HepG2 (cell line): Measurements from ENCODE around the gene RRP9. TPM values are rescaled to one million over a fixed set of nuclear protein-coding genes. Genes with fewer than 3 reads are reported as not detected.

Source experiments
- ARID2 ChIP-seq: sonication (generic); formaldehyde crosslinking; IDR thresholded peaks from 2 replicates; pipeline ENCODE4 v1.8.1; 2022; ENCODE audit warnings: mild to moderate bottlenecking, missing genetic modification reagents, borderline replicate concordance
- CENPT ChIP-seq: sonication (generic); formaldehyde crosslinking; IDR thresholded peaks from 2 replicates; pipeline ENCODE4 v1.8.0; 2022; ENCODE audit warnings: low read depth, mild to moderate bottlenecking, moderate library complexity, missing genetic modification reagents
- CREB1 ChIP-seq, 2 experiments: fragments of 450-650 bp in 1 of 2; IDR thresholded peaks; 2 replicates each; pipeline ENCODE4 v1.6.1; 2016 to 2017; ENCODE audit warnings: control low read depth in 1 of 2, mild to moderate bottlenecking in 1 of 2, missing compliant biosample characterization in 1 of 2, missing genetic modification characterization in 1 of 2
- EEA1 ChIP-seq: sonication (generic); formaldehyde crosslinking; IDR thresholded peaks from 2 replicates; pipeline ENCODE4 v1.5.1; 2020; ENCODE audit warnings: mild to moderate bottlenecking, missing genetic modification reagents, borderline replicate concordance
- EHMT2 ChIP-seq: fragments of 200-600 bp; sonication (generic); IDR thresholded peaks from 2 replicates; pipeline ENCODE4 v1.7.0; 2017; ENCODE audit warnings: antibody characterized with exemption, low read depth, low read length, borderline replicate concordance
- FUBP1 ChIP-seq: sonication (generic); formaldehyde crosslinking; IDR thresholded peaks from 2 replicates; pipeline ENCODE4 v1.5.1; 2020; ENCODE audit warnings: missing genetic modification reagents, mild to moderate bottlenecking, borderline replicate concordance
- HDAC6 ChIP-seq: fragments of 200-600 bp; sonication (generic); IDR thresholded peaks from 2 replicates; pipeline ENCODE4 v1.7.0; 2017; ENCODE audit warnings: mild to moderate bottlenecking, antibody characterized with exemption, low read length, low read depth
- KAT2B ChIP-seq: fragments of 150-350 bp; IDR thresholded peaks from 2 replicates; pipeline ENCODE4 v1.6.1; 2014; ENCODE audit warnings: low read depth, low read length, borderline replicate concordance
- KAT8 ChIP-seq: IDR thresholded peaks from 2 replicates; pipeline ENCODE4 v1.6.1; 2016; ENCODE audit warnings: missing genetic modification reagents, missing compliant biosample characterization
- MAX ChIP-seq: IDR thresholded peaks from 2 replicates; pipeline ENCODE4 v1.6.1; 2012; ENCODE audit warnings: inconsistent platforms
- MIXL1 ChIP-seq: IDR thresholded peaks from 2 replicates; pipeline ENCODE4 v1.6.1; 2016
- POLR2AphosphoS2 ChIP-seq: IDR thresholded peaks from 2 replicates; pipeline ENCODE4 v1.6.1; 2011; ENCODE audit warnings: low read depth, low read length, improper control_type of control experiment
- RFX5 ChIP-seq: IDR thresholded peaks from 2 replicates; pipeline ENCODE4 v1.6.1; 2011; ENCODE audit warnings: low read depth, low read length, improper control_type of control experiment
- SALL1 ChIP-seq: sonication (generic); formaldehyde crosslinking; IDR thresholded peaks from 2 replicates; pipeline ENCODE4 v1.8.0; 2022; ENCODE audit warnings: mild to moderate bottlenecking, missing genetic modification reagents
- SIX1 ChIP-seq: sonication (generic); formaldehyde crosslinking; IDR thresholded peaks from 2 replicates; pipeline ENCODE4 v1.4.0; 2020; ENCODE audit warnings: missing genetic modification reagents, borderline replicate concordance
- SUZ12 ChIP-seq: fragments of 150-350 bp; IDR thresholded peaks from 2 replicates; pipeline ENCODE4 v1.6.1; 2014; ENCODE audit warnings: low read depth, low read length
- TRAFD1 ChIP-seq: sonication (generic); formaldehyde crosslinking; IDR thresholded peaks from 2 replicates; pipeline ENCODE4 v1.5.1; 2020; ENCODE audit warnings: missing genetic modification reagents, mild to moderate bottlenecking, borderline replicate concordance
- U2AF1 ChIP-seq: fragments of 200-400 bp; formaldehyde crosslinking; optimal IDR thresholded peaks from 2 replicates; pipeline ENCODE3; 2017; ENCODE audit warnings: mild to moderate bottlenecking, low read depth, low read length
- ZBTB25 ChIP-seq: IDR thresholded peaks from 2 replicates; pipeline ENCODE4 v1.6.1; 2018; ENCODE audit warnings: missing genetic modification reagents
- ZNF136 ChIP-seq: sonication (generic); formaldehyde crosslinking; IDR thresholded peaks from 2 replicates; pipeline ENCODE4 v1.8.1; 2022; ENCODE audit warnings: low read depth, mild to moderate bottlenecking, moderate library complexity, missing genetic modification reagents
- ZNF547 ChIP-seq: sonication (generic); formaldehyde crosslinking; IDR thresholded peaks from 2 replicates; pipeline ENCODE4 v1.5.1; 2020; ENCODE audit warnings: mild to moderate bottlenecking, missing genetic modification reagents
- ZNF749 ChIP-seq: sonication (generic); formaldehyde crosslinking; IDR thresholded peaks from 2 replicates; pipeline ENCODE4 v1.8.0; 2022; ENCODE audit warnings: mild to moderate bottlenecking, missing genetic modification reagents, moderate library complexity, borderline replicate concordance
- ZNF841 ChIP-seq: sonication (generic); formaldehyde crosslinking; IDR thresholded peaks from 2 replicates; pipeline ENCODE4 v1.8.1; 2023; ENCODE audit warnings: missing genetic modification reagents, borderline replicate concordance
- ZSCAN25 ChIP-seq: sonication (generic); formaldehyde crosslinking; IDR thresholded peaks from 2 replicates; pipeline ENCODE4 v1.8.0; 2022; ENCODE audit warnings: mild to moderate bottlenecking, missing genetic modification reagents
- polyA plus RNA-seq, 8 experiments: library from polyadenylated mRNA; depleted of rRNA in 3 of 8; stranded (reverse) in 7 of 8; unstranded in 1 of 8; fragments of >200 nt; fragmentation: Illumina TruSeq in 4 of 8; extraction: Trizol in 4 of 8; gene quantifications; 2 replicates each; pipeline versions ENCODE4 v1.2.1 to v1.2.3, GENCODE V29; 2011 to 2016; ENCODE audit warnings: low read depth in 4 of 8, missing spikeins in 1 of 8, mixed read lengths in 1 of 8; ENCODE audit not compliant: insufficient read depth in 1 of 8
- total RNA-seq, 5 experiments: library from RNA; depleted of rRNA; stranded (reverse); fragments of >200 nt; fragmentation: Illumina TruSeq; extraction: Trizol; gene quantifications; 2 replicates each; pipeline ENCODE4 v1.2.3, GENCODE V29; 2016; ENCODE audit warnings: low read depth in 1 of 5

Gene RRP9
- total and polyA plus RNA-seq, 2 of the 13 experiments (the other 11 are each of a cell fraction or from before 2014, with no cell fraction given): 14.8 to 44.0 TPM

GRCh38 chr3:51941798-51942602, at the start of gene RRP9, which contains the start of gene PARP3 (continued):
- TF ChIP-seq ZSCAN25 (CRISPR knock-in tag) (peak; percentile 14; the same call in 1 of the 2 replicates), SALL1 (peak; percentile 76), EEA1 (CRISPR knock-in tag) (no peak), FUBP1 (no peak; the same call in 1 of the 2 replicates), U2AF1 (peak; percentile 61), ZNF841 (CRISPR knock-in tag) (no peak), HDAC6 (no peak), ZNF547 (CRISPR knock-in tag) (peak; percentile 31; the same call in 1 of the 2 replicates), POLR2AphosphoS2 (no peak), EHMT2 (no peak), ZNF136 (CRISPR knock-in tag) (no peak), MIXL1 (CRISPR knock-in tag) (no peak; the same call in none of the 2 replicates), RFX5 (no peak), MAX (peak; percentile 92), SIX1 (CRISPR knock-in tag) (peak; percentile 70), KAT8 (CRISPR knock-in tag) (peak; percentile 94), SUZ12 (no peak), ZBTB25 (CRISPR knock-in tag) (peak; percentile 72), KAT2B (no peak), CREB1 (IDR thresholded peaks at IDR 0.05) (no peak), CREB1 (CRISPR knock-in tag; IDR thresholded peaks at IDR 0.05) (no peak), ZNF749 (no peak), TRAFD1 (no peak), ARID2 (CRISPR knock-in tag) (no peak), CENPT (CRISPR knock-in tag) (no peak)
